Measurements from ENCODE around the gene CYFIP2.
"Not testable (repeated sequence)": the region's sequence is repeated elsewhere in the genome, so short reads cannot be mapped to it uniquely, and the experiment has no call there.

CYFIP2 gene

GRCh38 chr5:157390133-157390532, 124.2 kb downstream of the CYFIP2 start:
- DNase-seq (ENCODE audit: low spot score in 2 of 2) = no peak
- Mint-ChIP-seq H3K4me1 (peaks cover 46% of the 10 kb centered on the region), H3K36me3 (peaks cover 92% of the 10 kb centered on the region), H3K4me3 (peak overlapping the region; percentile 65), H3K9me3 (no peaks in the 10 kb centered on the region), H3K27ac (peak overlapping the region; percentile 98)
- ATAC-seq = peak; percentile 33

- peak overlapping the region; percentile 98 for H3K27ac Mint-ChIP-seq
- ATAC-seq = peak; percentile 99
- peaks cover 46% of the 10 kb centered on the region for H3K4me1 Mint-ChIP-seq
- DNase-seq (ENCODE audit: low spot score in 2 of 2) = peak; percentile 47 to 83
- peaks cover 86% of the 10 kb centered on the region for H3K36me3 Mint-ChIP-seq
- H3K4me3 Mint-ChIP-seq = peak overlapping the region; percentile 65
- no peaks in the 10 kb centered on the region for H3K9me3 Mint-ChIP-seq
These were observed 124.8 kb downstream of the CYFIP2 start for GRCh38 chr5:157390551-157391297.

GRCh38 chr5:157398305-157398704, 132.4 kb downstream of the CYFIP2 start:
- Mint-ChIP-seq H3K9me3 (peaks cover 6% of the 10 kb centered on the region), H3K36me3 (peaks cover 11% of the 10 kb centered on the region), H3K27ac (no peak overlapping the region), H3K4me3 (no peak overlapping the region), H3K4me1 (peaks cover 27% of the 10 kb centered on the region)
- ATAC-seq = no peak
- DNase-seq (ENCODE audit: low spot score in 2 of 2) = no peak

GRCh38 chr5:157400741-157401495, 135.0 kb downstream of the CYFIP2 start:
- Mint-ChIP-seq H3K27ac (peak overlapping the region; percentile 1), H3K9me3 (peaks cover 11% of the 10 kb centered on the region), H3K4me3 (no peak overlapping the region), H3K36me3 (no peaks in the 10 kb centered on the region), H3K4me1 (peaks cover 25% of the 10 kb centered on the region)
- no peak for DNase-seq (ENCODE audit: low spot score in 2 of 2)
- ATAC-seq = peak; percentile 71

DNA sequence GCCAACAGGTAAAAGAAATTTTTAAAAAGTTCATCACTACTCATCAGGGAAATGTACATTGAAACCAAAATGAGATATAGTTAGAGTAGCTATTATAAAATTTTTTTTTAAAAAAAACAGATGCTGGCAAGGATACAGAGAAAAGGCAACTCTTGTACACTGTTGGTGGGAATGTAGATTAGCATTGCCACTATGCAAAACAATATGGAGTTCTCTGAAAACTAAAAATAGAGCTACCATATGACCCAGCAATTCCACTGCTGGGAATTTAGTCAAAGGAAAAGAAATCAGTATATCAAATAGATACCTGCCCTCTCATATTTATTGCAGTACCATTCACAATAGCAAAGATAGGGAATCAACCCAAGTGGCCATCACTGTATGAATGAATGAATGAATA, 149.9 kb downstream of the CYFIP2 start:
- Mint-ChIP-seq H3K4me3 (no peak overlapping the region), H3K36me3 (no peaks in the 10 kb centered on the region), H3K27ac (no peak overlapping the region), H3K9me3 (peaks cover 3% of the 10 kb centered on the region), H3K4me1 (no peaks in the 10 kb centered on the region)
- DNase-seq (ENCODE audit: low spot score in 2 of 2) (no peak), ATAC-seq (no peak)

DNA sequence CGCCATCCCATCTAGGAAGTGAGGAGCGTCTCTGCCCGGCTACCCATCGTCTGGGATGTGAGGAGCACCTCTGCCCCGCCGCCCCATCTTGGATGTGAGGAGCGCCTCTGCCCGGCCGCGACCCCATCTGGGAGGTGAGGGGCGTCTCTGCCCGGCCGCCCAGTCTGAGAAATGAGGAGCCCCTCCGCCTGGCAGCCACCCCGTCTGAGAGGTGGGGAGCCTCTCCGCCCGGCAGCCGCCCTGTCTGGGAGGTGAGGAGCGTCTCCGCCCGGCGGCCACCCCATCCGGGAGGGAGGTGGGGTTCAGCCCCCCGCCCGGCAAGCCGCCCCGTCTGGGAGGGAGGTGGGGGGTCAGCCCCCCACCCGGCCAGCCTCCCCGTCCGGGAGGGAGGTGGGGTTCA, 153.6 kb downstream of the CYFIP2 start:
- H3K4me3 Mint-ChIP-seq; ATAC-seq; DNase-seq (ENCODE audit: low spot score in 2 of 2): not testable (repeated sequence)

GRCh38 chr5:157429920-157430319, 164.0 kb downstream of the CYFIP2 start:
- not testable (repeated sequence) for ATAC-seq; H3K4me3 Mint-ChIP-seq; DNase-seq (ENCODE audit: low spot score in 2 of 2); H3K4me1 Mint-ChIP-seq; H3K36me3 Mint-ChIP-seq; H3K27ac Mint-ChIP-seq; H3K9me3 Mint-ChIP-seq

More for the DNA sequence above, 153.6 kb downstream of the CYFIP2 start:
- H3K27ac Mint-ChIP-seq, H3K36me3 Mint-ChIP-seq, H3K4me1 Mint-ChIP-seq, H3K9me3 Mint-ChIP-seq: not testable (repeated sequence)

- Mint-ChIP-seq H3K9me3 (no peaks in the 10 kb centered on the region), H3K4me3 (no peak overlapping the region), H3K36me3 (no peaks in the 10 kb centered on the region), H3K27ac (no peak overlapping the region), H3K4me1 (no peaks in the 10 kb centered on the region)
- DNase-seq (ENCODE audit: low spot score in 2 of 2) = no peak
- ATAC-seq = peak; percentile 82
These were observed 165.7 kb downstream of the CYFIP2 start for GRCh38 chr5:157431544-157432200.

DNA sequence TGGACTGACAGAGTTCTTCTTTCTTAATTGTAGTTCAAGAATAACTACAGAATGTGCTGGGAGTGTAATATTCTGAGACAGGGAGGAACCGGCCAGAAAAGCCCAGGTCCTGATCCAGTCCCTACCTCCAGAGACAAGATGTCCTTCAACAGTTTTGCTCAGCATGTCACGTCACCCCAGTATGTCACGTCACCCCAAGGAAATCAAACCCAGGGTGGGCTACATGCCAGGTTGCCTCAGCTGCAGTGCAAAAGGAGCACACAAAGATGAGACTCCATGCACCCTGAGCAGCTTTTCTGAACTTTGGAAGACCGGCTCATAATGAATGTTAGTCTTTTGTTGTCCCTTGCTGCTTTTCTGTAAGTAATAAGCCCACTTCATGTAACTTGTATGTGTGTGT, 168.2 kb downstream of the CYFIP2 start:
- Mint-ChIP-seq H3K27ac (no peak overlapping the region), H3K4me1 (no peaks in the 10 kb centered on the region), H3K36me3 (no peaks in the 10 kb centered on the region), H3K9me3 (no peaks in the 10 kb centered on the region), H3K4me3 (no peak overlapping the region)
- ATAC-seq = no peak
- no peak for DNase-seq (ENCODE audit: low spot score in 2 of 2)

- no peak for DNase-seq (ENCODE audit: low spot score in 2 of 2)
- H3K4me3 Mint-ChIP-seq = no peak overlapping the region
- no peak for ATAC-seq
- H3K27ac Mint-ChIP-seq = no peak overlapping the region
- H3K4me1 Mint-ChIP-seq = no peaks in the 10 kb centered on the region
- no peaks in the 10 kb centered on the region for H3K9me3 Mint-ChIP-seq
- H3K36me3 Mint-ChIP-seq = no peaks in the 10 kb centered on the region
These were observed 177.2 kb downstream of the CYFIP2 start for GRCh38 chr5:157443041-157443549.

DNA sequence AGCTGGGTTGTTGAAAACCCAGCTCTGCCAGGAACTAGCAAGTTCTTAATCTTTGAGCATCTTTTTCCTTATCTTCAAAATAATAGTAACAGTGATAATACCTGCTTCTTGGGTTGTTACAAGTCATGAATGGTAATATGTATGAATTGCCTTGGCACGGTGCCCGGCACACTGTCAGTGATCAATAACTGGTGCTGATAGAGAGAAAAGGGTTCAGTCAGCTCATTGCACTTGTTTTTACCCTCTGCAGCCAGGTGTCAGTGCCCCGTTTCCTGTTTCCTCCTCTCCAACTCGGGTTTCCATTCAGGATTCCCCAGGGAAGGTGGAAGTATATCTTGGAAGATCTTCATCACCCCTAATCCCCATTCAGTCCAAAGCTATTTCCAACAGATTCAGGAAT, 178.3 kb downstream of the CYFIP2 start:
- Mint-ChIP-seq H3K4me1 (no peaks in the 10 kb centered on the region), H3K9me3 (no peaks in the 10 kb centered on the region), H3K27ac (no peak overlapping the region), H3K36me3 (no peaks in the 10 kb centered on the region), H3K4me3 (no peak overlapping the region)
- ATAC-seq (no peak), DNase-seq (ENCODE audit: low spot score in 2 of 2) (no peak)

All from stimulated activated effector memory CD8-positive, alpha-beta T cell treated with anti-CD3 and anti-CD28 coated beads, Interleukin-12 subunit alpha, Interleukin-12 subunit beta, amount 100 ng/mL, for 72 hours (primary cell).